Epithelial cell of proximal tubule (primary cell): ENCODE data around the gene GLI3. TPM values are rescaled to one million over a fixed set of nuclear protein-coding genes. Genes with fewer than 3 reads are reported as not detected.

Experiments used
- DNase-seq: peaks from one replicate; pipeline ENCODE4 v3.0.0-alpha.2; 2011; ENCODE audit warnings: low read depth
- H3K4me3 ChIP-seq: 2 replicates; pipeline ENCODE4 v1.5.1; 2011; ENCODE audit warnings: low read depth, mild to moderate bottlenecking, low read length
- total RNA-seq: library from RNA; depleted of rRNA; stranded (reverse); fragments of >200 nt; gene quantifications from 2 replicates; pipeline ENCODE4 v1.2.3, GENCODE V29; 2015
- TF ChIP-seq, protein P1 (sequence below): conservative IDR thresholded peaks from 2 replicates; pipeline ENCODE4 v1.5.1; 2012; ENCODE audit warnings: low read depth, mild to moderate bottlenecking, low read length

GLI3 gene
- total RNA-seq, 1 donor from 2014 or later, result 2.6 TPM

DNA sequence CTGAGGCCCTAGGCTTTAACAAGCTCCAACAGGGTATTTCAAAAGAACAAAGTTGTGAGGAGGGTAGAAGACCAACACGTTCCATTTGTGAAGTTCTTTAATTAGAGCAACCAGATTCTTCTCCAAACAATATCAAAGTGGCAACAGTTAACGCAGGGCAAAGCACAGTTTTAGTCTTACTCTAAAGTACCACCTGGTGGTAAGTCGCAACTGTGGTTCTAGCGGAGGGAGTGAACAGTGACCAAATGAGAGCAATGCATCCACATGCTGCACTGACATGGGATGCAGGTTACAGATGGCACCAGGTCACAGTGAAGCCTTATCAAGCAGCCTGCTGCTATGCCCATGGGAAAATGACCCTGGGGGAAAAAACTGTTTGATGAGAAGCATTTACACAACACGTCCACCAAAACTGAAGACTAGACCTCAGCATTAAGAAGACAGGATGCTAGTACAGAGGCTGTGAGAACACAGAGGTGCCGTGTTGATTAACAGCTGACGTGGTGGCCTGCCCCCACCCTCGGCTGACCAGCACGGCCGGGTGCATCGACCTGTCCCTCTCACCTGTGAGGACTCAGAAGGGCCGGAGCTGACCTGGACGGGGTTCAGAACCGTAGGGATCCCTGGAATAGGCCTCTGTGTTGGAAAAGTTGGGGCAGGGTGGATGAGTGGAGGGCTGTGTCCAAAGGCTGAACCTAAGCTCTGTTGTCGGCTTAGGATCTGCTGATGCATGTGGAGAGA is 211.2 kb downstream of the GLI3 start:
- no peak overlapping the region for H3K4me3 ChIP-seq
- TF ChIP-seq, protein P1, sequence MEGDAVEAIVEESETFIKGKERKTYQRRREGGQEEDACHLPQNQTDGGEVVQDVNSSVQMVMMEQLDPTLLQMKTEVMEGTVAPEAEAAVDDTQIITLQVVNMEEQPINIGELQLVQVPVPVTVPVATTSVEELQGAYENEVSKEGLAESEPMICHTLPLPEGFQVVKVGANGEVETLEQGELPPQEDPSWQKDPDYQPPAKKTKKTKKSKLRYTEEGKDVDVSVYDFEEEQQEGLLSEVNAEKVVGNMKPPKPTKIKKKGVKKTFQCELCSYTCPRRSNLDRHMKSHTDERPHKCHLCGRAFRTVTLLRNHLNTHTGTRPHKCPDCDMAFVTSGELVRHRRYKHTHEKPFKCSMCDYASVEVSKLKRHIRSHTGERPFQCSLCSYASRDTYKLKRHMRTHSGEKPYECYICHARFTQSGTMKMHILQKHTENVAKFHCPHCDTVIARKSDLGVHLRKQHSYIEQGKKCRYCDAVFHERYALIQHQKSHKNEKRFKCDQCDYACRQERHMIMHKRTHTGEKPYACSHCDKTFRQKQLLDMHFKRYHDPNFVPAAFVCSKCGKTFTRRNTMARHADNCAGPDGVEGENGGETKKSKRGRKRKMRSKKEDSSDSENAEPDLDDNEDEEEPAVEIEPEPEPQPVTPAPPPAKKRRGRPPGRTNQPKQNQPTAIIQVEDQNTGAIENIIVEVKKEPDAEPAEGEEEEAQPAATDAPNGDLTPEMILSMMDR, result no peak
- DNase-seq, result no peak

DNA sequence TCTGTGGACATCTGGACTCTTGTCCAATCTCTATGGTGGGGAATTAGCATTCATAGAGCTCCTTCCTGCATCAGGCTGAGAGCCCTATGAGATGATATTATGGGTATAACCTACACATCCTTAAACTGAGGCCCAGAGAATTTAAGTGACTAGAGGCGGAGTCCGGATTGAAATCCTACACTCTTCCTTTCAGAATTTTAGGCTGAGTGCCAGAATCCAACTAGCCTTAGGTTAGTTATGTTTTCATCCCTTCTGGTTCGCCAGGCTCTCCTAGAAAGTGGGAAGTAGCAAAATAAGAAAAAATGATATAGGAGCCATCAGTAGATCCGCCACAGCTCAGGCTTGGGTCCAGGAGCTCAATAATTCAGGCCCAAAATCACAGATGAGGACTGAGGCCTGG is 212.5 kb downstream of the GLI3 start:
- DNase-seq, result no peak
- H3K4me3 ChIP-seq, result no peak overlapping the region
- TF ChIP-seq, protein P1, result no peak

- TF ChIP-seq, protein P1, result no peak
- no peak for DNase-seq
- H3K4me3 ChIP-seq, result no peak overlapping the region
These were observed 213.7 kb downstream of the GLI3 start for GRCh38 chr7:42023262-42023661.

- TF ChIP-seq, protein P1, result no peak
- H3K4me3 ChIP-seq, result no peak overlapping the region
- DNase-seq, result no peak
These were observed 214.2 kb downstream of the GLI3 start for GRCh38 chr7:42022791-42023190.

GRCh38 chr7:42022056-42022455 is 215.0 kb downstream of the GLI3 start:
- TF ChIP-seq, protein P1, result no peak
- DNase-seq, result no peak
- no peak overlapping the region for H3K4me3 ChIP-seq

DNA sequence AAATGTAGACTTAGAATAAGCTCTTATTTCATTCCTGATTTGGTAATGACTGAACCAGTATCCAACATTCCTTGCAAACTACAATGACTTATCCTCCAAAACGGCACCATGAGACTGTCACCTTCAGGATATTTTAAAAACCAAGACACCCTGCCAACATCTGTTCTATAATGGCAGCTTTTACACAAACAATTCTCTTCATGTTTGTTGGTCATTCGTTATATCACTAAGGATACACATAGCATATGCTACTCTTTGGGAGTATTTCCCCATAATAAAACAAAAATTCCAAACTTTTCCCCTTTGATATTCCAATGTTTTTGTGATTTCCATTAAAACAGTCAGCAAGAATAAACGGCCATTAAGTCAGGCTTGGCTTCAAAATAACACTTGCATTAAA is 215.4 kb downstream of the GLI3 start:
- no peak overlapping the region for H3K4me3 ChIP-seq
- no peak for DNase-seq
- TF ChIP-seq, protein P1, result no peak

- peak; percentile 15 for DNase-seq
- TF ChIP-seq, protein P1, result no peak
- H3K4me3 ChIP-seq, result peak overlapping the region; percentile 29
These were observed 216.9 kb downstream of the GLI3 start for GRCh38 chr7:42020061-42020460.
